HUES48 (cell line): ENCODE data around the gene CAVIN1.

Experiments
- H3K27ac ChIP-seq: one replicate; pipeline ENCODE4 v1.7.0; 2013; ENCODE audit warnings: low read depth, low read length, inconsistent platforms
- H3K27me3 ChIP-seq: 2 replicates; pipeline ENCODE4 v1.6.1; 2013; ENCODE audit warnings: mild to moderate bottlenecking, low read length; ENCODE audit not compliant: control insufficient read depth, insufficient read depth
- H3K36me3 ChIP-seq: 2 replicates; pipeline ENCODE4 v1.6.1; 2013; ENCODE audit warnings: low read length; ENCODE audit not compliant: control insufficient read depth, insufficient read depth
- H3K4me1 ChIP-seq: 2 replicates; pipeline ENCODE4 v1.6.1; 2013; ENCODE audit warnings: mild to moderate bottlenecking, low read length; ENCODE audit not compliant: control insufficient read depth, insufficient read depth
- H3K4me3 ChIP-seq: 2 replicates; pipeline ENCODE4 v1.5.1; 2013; ENCODE audit warnings: mild to moderate bottlenecking, low read depth, low read length
- H3K9ac ChIP-seq: 2 replicates; pipeline ENCODE4 v1.6.1; 2013; ENCODE audit warnings: mild to moderate bottlenecking, low read depth, low read length, moderate library complexity
- H3K9me3 ChIP-seq: 2 replicates; pipeline ENCODE4 v1.6.1; 2013; ENCODE audit warnings: low read length; ENCODE audit not compliant: control insufficient read depth, insufficient read depth

The CAVIN1 gene

DNA sequence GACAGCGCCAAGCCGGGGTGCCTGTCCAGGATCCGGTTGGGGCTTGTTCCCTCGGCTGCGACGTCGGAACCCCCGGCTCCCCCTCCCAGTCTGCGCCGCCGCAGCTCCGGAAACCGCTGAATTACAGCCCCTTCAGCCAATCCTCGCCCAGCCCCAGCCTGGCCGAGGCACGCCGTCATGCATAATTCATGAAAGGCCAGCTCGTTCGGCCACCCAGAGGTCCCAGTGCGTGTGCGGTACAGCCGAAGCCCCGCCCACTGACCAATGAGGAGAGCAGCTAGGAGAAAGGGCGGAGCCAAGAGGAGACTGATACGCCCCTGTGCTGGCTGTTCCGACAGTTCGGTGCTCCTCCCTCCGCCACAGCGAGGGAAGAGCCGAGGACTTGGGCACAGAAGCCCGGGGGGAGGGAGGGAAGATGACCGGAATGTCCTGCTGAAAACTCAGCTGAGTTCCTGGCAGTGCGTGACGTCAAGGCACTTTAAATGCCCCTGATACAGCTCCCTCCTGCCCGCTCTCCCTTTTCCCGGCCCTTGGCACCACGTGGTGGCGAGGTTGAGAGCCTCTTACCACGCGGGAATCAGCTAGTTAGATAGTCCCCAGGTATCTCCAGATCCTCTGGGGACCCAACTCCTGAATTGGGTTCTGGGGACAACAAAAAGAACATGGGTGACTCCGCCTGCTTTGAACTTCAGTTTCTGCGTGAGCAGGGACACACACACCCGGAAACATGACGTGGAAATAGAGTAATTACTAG, 34.5 kb downstream of the CAVIN1 start, which contains the start of gene STAT3:
TSS of gene STAT3 (minus strand) at position 62 of the 754 bp plus-strand sequence. CDS start 39,926 bp downstream, outside the sequence.
- Histone ChIP-seq H3K9ac (peak within 1 kb of the TSS; percentile 72), H3K36me3 (no peaks in the 10 kb centered on the region), H3K4me1 (peaks cover 14% of the 10 kb centered on the region), H3K4me3 (peak within 1 kb of the TSS; percentile 95), H3K27me3 (no peaks in the 10 kb centered on the region), H3K27ac (peak within 1 kb of the TSS; percentile 94), H3K9me3 (no peaks in the 10 kb centered on the region)

DNA sequence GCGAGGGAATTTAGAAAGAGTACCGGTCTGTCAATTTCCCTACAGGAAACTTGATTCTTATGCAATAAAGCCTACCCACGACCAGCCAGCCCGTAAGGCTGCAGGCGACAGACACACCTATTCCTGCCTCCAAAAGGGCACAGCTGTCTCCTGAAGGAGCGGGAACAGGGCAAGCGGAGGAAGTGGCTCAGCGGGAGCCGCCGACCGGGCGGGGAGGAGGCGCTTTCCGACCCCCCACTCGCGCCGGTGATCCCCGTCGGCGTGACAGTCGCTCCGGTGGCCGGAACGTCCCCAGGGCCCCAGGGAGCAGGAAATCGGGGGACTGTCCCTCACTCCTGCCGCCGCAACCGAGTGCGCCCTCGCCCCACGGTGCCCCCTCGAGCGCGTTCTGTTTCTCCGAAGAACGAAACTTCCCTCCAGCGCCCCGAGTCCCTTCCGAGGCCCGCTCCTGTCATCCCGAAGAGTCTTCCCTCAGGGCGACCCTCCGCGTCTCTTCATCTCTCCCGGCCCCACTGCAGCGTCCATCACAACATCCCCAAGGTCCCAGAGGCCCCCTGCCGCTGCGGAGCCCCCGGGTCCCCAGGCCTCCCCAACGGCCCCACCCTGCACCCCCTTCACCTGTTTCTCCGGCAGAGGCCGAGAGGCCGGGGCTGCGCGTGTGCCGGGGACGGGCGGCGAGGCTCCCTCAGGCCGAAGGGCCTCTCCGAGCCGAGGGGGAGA, 35.2 kb downstream of the CAVIN1 start:
- Histone ChIP-seq H3K4me3 (peak overlapping the region; percentile 95), H3K9ac (peak overlapping the region; percentile 72), H3K36me3 (no peaks in the 10 kb centered on the region), H3K4me1 (peaks cover 14% of the 10 kb centered on the region), H3K27ac (peak overlapping the region; percentile 94), H3K27me3 (no peaks in the 10 kb centered on the region), H3K9me3 (no peaks in the 10 kb centered on the region)

GRCh38 chr17:42386777-42387657, 36.0 kb downstream of the CAVIN1 start:
- peaks cover 18% of the 10 kb centered on the region for H3K4me1 ChIP-seq
- H3K9ac ChIP-seq: peak overlapping the region; percentile 72; the same call in 1 of the 2 replicates
- H3K36me3 ChIP-seq: no peaks in the 10 kb centered on the region
- peak overlapping the region; percentile 95 for H3K4me3 ChIP-seq
- H3K27me3 ChIP-seq: no peaks in the 10 kb centered on the region
- H3K9me3 ChIP-seq: no peaks in the 10 kb centered on the region
- H3K27ac ChIP-seq: peak overlapping the region; percentile 94

DNA sequence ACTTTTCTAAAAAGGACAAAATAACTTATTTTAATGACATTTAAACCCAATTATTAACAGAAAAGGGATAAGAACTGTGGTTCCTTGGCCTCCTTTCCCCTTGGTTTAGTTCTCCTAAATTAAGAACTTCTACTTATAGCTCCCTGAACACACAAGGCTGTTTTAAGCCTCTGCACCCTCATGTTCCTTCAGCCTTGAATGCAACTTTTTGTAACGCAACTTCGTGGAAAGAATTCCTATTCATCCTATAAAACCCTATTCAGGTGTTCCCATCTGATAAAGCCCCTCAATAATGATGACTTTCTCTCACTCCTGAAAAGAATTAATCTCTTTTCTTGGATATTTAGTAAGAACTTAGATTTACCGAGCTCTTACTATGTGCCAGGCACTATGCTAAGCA, 41.2 kb downstream of the CAVIN1 start:
- Histone ChIP-seq H3K27me3 (no peaks in the 10 kb centered on the region), H3K27ac (no peak overlapping the region)

DNA sequence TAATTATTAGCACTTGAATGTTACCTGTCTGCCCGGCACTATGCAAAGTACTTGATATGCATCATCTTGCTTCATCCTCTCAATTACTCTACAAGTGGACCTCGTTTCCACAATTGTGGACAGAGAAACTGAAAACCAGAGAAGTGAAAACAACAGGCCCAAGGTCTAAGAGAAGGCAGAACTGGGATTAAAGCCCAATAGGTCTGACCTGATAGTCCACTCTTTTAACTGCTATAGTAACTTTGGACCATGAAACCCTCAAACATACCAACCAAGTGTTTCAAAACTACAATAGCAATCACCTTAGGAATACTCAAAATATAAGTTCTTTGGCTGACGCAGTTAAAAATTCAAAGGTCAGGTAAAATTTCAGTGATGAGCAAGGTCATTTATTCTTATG, 42.1 kb downstream of the CAVIN1 start:
- no peaks in the 10 kb centered on the region for H3K36me3 ChIP-seq
- no peaks in the 10 kb centered on the region for H3K9me3 ChIP-seq
- H3K4me1 ChIP-seq: peaks cover 19% of the 10 kb centered on the region
- H3K9ac ChIP-seq: no peak overlapping the region
- no peak overlapping the region for H3K4me3 ChIP-seq
- no peak overlapping the region for H3K27ac ChIP-seq
- H3K27me3 ChIP-seq: no peaks in the 10 kb centered on the region

More for the DNA sequence above, 41.2 kb downstream of the CAVIN1 start:
- Histone ChIP-seq H3K36me3 (no peaks in the 10 kb centered on the region), H3K9ac (no peak overlapping the region), H3K4me3 (no peak overlapping the region), H3K9me3 (no peaks in the 10 kb centered on the region), H3K4me1 (peaks cover 19% of the 10 kb centered on the region)

DNA sequence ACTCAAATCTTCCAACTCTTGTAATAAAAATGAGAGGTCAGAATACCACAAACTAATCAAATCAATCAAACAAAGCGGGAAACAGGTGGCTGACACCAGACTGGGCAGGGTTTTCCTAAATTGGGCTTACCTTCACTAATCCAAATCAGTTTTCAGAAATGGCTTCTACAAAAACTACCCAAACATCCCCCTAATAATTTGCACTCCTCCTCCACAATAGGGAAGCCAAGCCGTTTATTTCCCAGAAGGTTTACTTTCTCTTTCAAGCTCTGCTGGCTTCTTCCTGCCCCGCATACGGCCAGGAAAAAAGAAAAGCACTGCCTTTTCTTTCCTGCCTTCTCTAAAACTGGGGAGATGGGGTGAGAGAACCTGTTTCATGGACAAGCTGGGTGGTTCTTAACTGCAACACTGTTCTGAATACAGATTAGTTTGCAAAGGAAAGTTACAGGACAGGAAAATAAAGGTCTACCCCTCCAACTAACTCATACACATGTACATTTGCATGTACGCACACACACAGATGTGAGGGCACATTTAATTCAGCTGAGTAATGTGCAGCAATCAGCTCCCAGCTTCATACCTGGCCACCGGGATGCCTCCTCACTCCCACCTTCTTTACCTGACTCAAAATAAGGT, 44.0 kb downstream of the CAVIN1 start:
- H3K27ac ChIP-seq: peak overlapping the region; percentile 75
- peaks cover 27% of the 10 kb centered on the region for H3K4me1 ChIP-seq
- H3K4me3 ChIP-seq: no peak overlapping the region
- H3K27me3 ChIP-seq: no peaks in the 10 kb centered on the region
- H3K36me3 ChIP-seq: no peaks in the 10 kb centered on the region
- H3K9me3 ChIP-seq: no peaks in the 10 kb centered on the region
- H3K9ac ChIP-seq: peak overlapping the region; percentile 26; the same call in 1 of the 2 replicates

DNA sequence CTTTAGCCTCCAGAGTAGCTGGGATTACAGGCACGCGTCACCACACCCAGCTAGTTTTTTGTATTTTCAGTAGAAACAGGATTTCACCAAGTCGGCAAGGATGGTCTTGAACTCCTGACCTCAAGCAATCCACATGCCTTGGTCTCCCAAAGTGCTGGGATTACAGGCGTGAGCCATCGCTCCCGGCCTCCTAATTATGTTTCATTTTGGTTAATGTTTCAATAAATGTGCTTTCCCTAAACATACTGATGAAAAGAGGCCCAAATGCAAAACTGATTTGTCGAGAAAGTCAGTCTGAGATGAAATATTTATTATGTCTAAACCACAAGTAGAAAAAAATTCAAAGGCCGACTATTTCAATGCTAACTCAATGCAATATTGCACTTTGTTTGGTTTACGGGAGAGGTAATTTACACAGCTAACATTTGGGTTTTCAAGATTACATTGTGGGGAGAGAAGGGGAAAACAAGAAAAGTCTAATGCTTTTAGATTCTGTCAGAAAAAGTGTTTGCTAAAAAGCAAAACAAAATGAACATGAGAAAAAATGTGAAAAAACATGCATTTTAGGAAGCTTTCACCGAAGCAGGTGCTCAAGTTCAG, 44.6 kb downstream of the CAVIN1 start:
- Histone ChIP-seq H3K36me3 (no peaks in the 10 kb centered on the region), H3K4me3 (no peak overlapping the region), H3K27ac (peak overlapping the region; percentile 75), H3K27me3 (no peaks in the 10 kb centered on the region), H3K4me1 (peaks cover 27% of the 10 kb centered on the region), H3K9ac (no peak overlapping the region), H3K9me3 (no peaks in the 10 kb centered on the region)

GRCh38 chr17:42373896-42374295, 49.2 kb downstream of the CAVIN1 start:
- Histone ChIP-seq H3K27me3 (no peaks in the 10 kb centered on the region), H3K27ac (no peak overlapping the region), H3K9ac (no peak overlapping the region), H3K36me3 (peaks cover 6% of the 10 kb centered on the region; the same call in 1 of the 2 replicates), H3K4me3 (no peak overlapping the region), H3K9me3 (peaks cover 6% of the 10 kb centered on the region), H3K4me1 (peaks cover 12% of the 10 kb centered on the region)

- no peak overlapping the region for H3K9ac ChIP-seq
- no peak overlapping the region for H3K4me3 ChIP-seq
- no peak overlapping the region for H3K27ac ChIP-seq
- peaks cover 6% of the 10 kb centered on the region for H3K9me3 ChIP-seq
- peaks cover 19% of the 10 kb centered on the region; the same call in 1 of the 2 replicates for H3K4me1 ChIP-seq
- no peaks in the 10 kb centered on the region for H3K27me3 ChIP-seq
- peaks cover 6% of the 10 kb centered on the region; the same call in 1 of the 2 replicates for H3K36me3 ChIP-seq
Observed at GRCh38 chr17:42372142-42372541, 50.9 kb downstream of the CAVIN1 start.
